Eye (tissue), 1 donor: ENCODE results near the gene SMYD2.
A peak's percentile ranks its signal among the peaks of the same experiment; 100 is the strongest.

Experiments used
- DNase-seq: peaks from one replicate; pipeline ENCODE4 v3.0.0-alpha.2; 2015

SMYD2 gene

DNA sequence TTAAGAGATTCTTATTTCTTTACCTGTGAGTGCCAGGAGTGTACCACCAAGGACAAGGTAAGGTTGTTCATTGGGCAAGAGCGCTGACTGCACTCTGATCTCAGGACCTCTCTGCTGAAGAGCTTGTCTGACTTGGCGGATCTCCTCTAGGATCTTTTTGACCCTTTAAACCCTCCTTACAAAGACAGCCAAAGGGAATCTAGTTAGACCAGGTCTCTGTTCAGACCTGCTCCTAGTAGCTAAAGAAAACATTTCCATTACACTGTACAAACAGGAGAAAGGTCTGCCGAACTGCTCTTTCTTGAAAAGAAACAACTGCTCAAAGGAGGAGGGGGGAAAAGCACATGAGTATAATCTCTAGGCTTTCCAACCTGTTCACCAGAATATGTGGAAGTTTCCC, 49.3 kb downstream of the SMYD2 start:
- DNase-seq, result no peak

DNA sequence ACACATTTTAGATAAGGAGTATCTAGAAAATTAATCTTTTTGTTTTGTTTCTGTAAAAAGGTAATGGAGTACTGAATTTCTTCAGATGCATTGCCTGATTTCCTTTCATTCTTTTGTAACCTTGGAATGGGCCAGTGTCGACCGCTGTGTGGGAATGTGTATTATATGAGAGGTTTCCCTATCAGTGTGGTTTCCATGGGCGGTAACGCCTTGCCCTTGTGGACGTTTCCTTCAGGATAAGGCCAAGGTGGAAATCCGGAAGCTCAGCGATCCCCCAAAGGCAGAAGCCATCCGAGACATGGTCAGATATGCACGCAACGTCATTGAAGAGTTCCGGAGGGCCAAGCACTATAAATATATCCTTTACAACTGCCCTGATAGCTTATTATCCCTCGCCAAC, 49.8 kb downstream of the SMYD2 start:
- DNase-seq, result no peak

DNA sequence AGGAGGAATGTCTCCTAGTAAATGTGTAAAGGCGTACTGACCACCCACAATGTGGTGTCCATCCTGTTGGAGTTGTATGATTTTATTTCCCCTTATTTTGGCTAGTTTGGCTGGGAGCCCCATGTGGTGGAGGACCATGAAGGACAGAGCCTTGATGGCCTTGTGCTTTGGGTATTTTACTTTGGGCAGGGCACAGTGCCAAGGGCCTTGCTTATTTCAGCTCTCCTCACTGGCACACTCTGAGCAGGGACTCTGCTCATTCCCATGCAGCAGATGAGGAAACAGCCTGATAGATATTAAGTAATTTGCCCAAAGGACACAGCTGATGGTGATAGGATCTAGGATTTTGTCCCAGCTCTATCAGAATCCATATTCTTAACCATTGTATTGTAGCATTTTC, 50.2 kb downstream of the SMYD2 start:
- DNase-seq, result no peak

DNA sequence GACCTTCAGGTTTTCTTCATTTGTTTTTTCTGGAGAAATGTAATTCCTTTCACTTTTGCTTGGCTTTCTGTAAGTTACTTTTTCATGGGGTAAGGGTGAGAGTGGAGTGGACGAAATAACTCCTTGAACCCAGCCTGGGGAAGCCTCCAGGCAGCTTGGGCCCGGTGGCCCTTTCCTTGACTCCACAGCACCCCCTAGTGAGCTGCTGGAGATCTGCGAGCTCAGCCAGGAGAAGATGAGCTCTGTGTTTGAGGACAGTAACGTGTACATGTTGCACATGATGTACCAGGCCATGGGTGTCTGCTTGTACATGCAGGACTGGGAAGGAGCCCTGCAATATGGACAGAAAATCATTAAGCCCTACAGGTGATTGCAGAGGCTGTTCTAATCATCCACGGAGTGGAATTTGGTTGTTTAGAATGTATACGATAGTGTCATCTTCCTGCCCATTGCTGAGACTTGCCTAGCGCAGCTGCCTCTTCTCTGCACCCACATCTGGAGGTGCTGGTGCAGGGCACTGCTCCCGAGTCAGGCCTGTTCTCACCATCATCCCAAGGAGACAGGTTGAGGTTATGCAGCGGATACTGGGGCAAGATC, 51.0 kb downstream of the SMYD2 start:
- DNase-seq, result peak; percentile 65

DNA sequence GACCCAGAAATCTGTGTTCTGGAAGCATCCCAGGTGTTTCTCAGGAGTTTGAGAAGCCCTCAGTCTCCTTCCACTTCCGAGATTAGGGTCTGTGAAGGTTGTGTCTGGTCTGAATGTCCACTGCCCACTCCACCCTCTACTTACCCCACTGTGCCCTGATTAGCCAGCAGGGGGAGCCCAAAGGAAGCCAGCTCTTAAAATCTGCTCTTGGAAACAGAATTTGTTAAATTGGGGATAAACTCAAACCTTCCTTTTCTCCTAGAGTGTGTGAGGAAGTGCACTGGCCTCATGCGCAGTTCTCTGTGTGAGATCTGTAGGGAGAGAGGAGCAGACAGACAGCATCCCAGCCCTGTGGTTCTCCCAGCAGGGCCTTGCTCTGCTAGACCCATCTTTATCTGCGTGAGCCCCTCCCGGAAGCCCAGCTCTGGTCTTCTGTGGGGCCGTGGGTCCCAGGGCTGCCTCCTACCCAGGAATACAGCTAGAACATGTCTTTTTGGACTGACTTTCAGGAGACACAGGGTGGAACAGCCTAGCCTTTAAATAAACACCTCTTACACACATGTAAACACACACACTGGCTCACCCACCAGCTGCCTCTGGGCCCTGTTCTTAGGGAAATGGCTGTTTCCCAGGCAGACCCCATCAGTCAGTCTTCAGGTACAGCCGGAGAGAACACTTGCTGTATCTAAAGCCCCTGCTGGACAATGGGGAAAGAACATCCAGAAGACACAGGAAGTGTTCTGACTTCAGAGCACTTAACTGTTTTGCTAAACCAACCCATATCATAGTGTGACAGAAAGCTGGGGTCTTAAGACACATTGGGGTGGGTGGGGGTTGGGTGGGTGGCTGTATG, 52.2 kb downstream of the SMYD2 start:
- DNase-seq, result peak; percentile 82

DNA sequence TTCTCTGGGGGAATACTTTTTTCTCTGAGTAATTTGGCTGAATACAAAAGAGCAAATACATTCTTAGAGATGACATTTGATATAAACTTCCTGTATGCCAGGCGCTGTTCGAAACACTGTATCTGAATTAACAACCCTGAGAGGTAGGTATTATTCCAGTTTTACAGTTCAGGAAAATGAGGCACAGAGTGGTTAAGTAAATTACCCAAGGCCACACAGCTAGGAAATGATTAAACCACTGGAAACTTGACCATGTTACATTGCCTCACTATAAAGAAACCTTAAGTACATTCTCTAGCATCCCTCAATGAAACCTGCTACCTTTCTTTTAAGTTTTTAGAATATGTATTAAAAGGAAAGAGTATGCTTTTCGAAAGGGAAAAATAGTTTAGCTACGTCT, 54.6 kb downstream of the SMYD2 start:
- no peak for DNase-seq

DNA sequence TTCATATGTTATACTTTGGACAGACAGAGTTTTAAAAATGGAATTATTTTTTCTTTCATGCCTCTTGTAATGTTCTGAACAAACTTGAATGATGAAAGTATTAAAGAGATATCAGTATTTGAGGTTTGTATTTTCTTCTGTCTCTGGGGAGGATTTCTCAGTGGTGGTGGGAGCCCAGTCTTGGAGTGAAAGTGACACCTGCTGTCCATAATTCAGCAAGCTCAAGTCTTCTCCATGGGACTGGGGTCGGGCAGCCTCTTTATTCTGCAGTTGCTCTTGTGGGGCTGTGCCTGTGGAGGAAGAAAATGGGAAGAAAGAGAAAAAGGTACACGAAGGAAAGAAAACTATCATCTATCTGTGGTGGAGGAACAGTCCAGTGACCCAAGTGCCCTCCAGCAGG, 56.1 kb downstream of the SMYD2 start:
- no peak for DNase-seq

GRCh38 chr1:214337511-214337910, 56.6 kb downstream of the SMYD2 start:
- DNase-seq, result no peak

DNA sequence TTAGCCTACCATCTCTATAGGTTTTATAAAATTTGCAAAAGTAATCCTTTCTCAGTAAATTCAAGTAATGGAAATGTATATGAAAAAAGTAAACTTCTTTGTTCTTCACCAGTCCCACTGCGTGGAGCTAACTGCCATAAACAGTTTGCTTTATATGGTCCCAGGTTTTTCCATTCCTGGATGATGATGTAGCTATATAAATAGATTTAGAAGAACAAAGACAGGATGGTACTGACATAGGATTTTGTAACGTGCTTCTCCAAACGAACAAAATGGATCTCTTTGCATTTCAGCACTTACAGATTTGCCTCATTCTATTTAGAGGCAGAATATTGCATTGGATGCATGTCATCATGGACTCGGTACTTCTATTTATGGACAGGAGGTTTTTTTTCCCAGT, 57.3 kb downstream of the SMYD2 start:
- DNase-seq, result no peak

- no peak for DNase-seq
Measured at GRCh38 chr1:214341459-214341858, 60.5 kb downstream of the SMYD2 start.

GRCh38 chr1:214341932-214342331, 61.0 kb downstream of the SMYD2 start:
- no peak for DNase-seq

- no peak for DNase-seq
Measured at GRCh38 chr1:214342525-214342924, 61.6 kb downstream of the SMYD2 start.

- no peak for DNase-seq
Measured at GRCh38 chr1:214344897-214345296, 63.9 kb downstream of the SMYD2 start.

GRCh38 chr1:214349008-214349407, 68.0 kb downstream of the SMYD2 start:
- DNase-seq, result no peak

- no peak for DNase-seq
Measured at GRCh38 chr1:214349781-214350180, 68.8 kb downstream of the SMYD2 start.

- DNase-seq, result no peak
Measured at GRCh38 chr1:214351551-214352277, 70.8 kb downstream of the SMYD2 start.

- DNase-seq, result no peak
Measured at GRCh38 chr1:214352838-214353237, 71.9 kb downstream of the SMYD2 start.

DNA sequence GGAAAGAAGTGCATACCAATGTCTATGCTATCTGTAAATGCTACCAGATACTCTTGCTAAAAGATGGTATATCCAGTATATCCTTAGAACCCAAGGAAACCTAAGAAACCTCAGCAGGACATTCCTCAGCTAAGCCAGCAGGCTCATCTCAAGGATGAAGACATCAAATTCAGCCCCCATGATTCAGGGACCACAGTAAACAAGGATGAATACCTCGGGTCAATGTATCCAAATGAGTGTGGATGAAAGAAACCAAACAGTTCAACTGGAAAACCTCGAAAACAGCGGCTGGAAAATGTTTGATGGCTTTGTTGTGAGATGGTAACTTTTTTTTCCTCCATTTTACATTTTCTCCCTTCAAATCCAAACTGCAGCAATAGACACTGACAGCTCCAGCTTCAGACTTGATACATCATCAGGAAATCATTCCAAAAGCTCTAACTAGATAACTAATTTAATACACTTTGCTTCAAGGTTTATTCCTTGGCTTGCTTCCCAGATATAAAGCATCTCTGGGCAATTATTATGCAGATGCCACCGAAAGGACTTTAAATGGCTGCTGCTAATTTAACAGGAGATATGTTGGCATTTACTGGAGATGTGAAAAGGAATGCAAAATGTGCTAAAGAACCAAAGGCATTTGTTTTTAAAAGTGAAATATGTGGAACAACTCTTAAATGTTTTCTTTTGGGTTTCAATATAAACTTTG, 73.6 kb downstream of the SMYD2 start:
- DNase-seq, result no peak

DNA sequence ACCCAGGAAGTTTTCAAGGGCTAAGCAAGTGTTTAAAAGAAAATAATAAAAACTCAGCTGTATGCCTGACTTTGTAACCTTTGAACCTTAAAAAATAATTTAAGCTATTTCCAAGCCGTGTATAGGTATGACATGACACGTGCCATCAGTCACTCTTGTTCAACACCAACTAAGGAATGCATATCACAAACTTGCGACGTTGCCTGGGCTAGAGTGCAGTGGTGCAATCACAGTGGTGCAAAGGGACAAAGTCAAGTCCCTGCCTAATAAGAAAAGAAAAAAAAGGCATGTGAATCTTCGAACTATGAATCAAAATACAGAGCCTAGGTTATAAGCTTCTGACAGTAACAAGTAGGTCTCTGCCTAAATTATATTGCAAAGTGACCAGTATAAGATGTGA, 79.2 kb downstream of the SMYD2 start:
- no peak for DNase-seq

DNA sequence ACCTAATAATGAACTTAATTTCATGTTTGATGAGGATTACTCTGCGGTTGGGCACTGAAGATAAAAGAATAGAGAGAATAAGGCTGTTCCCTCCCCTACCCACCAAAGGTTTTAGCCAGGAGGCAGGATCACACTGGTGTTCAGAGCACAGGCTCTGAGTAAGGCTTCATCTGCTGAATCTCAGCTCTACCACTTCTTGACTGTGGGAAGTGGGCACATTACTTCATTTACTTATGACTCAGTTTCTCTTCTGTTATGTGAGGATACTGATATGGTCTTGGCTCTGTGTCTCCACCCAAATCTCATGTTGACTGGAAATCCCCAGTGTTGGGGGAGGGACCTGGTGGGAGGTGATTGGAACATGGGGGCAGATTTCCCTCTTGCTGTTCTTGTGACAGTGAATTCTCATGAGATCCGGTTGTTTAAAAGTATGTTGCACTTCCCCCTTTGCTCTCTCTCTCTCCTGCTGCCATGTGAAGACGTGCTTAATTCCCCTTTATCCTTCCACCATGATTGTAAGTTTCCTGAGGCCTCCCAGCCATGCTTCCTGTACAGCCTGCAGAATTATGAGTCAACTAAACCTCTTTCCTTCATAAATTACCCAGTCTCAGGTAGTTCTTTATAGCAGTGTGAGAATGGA, 79.7 kb downstream of the SMYD2 start:
- DNase-seq, result no peak

DNA sequence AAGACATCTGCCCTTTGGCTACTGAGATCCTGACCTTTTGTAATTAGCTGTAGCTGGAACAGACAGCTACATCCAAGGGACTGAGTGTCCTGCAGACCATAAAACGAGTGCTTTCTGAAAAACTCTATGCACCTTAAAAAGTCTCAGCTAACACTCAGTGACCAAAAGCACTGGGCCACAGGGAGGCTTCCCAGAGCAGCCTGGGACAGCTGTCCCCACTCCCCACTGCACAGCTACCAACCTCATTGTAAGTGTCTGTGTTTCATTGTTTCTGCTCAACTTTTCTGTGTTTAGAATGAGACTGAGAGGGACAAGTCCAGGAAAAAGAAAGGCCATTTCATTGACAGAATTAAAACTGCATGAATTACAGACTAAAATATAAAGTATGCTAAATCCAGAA, 80.7 kb downstream of the SMYD2 start:
- no peak for DNase-seq

GRCh38 chr1:214362188-214362882, 81.4 kb downstream of the SMYD2 start:
- DNase-seq, result no peak
